GM18907 (cell line): Measurements from ENCODE around the gene PACRGL.
"Not testable (repeated sequence)": the region's sequence is repeated elsewhere in the genome, so short reads cannot be mapped to it uniquely, and the experiment has no call there.

Experiments used
- ATAC-seq: cut with Tn5 transposase; IDR thresholded peaks from one replicate; pipeline ENCODE4 v1.9.1; 2021; ENCODE audit warnings: mild to moderate bottlenecking, moderate library complexity; ENCODE audit not compliant: unreplicated experiment

PACRGL gene

GRCh38 chr4:20723019-20723418 is 22.8 kb downstream of the PACRGL start:
- ATAC-seq: no peak

DNA sequence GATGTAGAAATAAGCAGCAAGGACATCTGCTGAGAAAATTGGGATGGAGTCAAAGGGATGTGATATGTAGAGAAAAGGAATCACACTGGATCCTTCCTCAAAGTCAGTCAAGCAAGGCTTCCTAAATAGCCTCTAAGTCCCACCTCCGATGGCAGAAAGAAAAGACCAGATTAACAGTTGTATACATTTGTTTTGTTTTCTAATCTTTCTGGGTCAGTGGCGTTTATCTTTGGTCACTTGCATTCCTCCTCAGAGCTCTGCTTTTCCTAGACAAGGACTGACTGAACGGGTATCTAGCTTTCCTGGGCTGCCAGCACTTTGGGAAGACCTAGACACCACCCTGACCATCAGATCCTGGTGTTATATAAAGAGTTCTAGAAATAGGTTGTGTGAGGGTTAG is 23.2 kb downstream of the PACRGL start:
- no peak for ATAC-seq

DNA sequence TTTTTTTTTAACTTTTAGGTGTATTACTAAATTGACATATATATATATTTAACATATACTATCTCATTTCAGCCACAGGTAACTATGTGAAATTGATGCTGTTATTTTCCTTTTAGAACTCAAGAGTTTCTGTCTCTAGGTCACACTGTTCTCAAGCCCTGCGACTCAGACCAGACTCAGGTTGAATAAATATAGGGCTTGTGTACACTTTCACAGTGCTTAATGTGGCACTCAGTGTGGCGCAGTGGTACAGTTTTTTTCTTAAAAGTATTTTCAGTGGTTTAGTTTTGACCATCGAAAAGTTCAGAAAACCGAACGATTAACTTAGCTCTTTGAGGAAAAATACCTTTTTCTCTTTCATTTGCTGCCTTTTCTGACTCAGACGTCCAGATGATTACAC is 24.7 kb downstream of the PACRGL start:
- ATAC-seq: peak; percentile 100

- ATAC-seq: no peak
Observed at GRCh38 chr4:20735931-20736330, 35.7 kb downstream of the PACRGL start.

- not testable (repeated sequence) for ATAC-seq
Observed at GRCh38 chr4:20746000-20746399, 45.7 kb downstream of the PACRGL start.

DNA sequence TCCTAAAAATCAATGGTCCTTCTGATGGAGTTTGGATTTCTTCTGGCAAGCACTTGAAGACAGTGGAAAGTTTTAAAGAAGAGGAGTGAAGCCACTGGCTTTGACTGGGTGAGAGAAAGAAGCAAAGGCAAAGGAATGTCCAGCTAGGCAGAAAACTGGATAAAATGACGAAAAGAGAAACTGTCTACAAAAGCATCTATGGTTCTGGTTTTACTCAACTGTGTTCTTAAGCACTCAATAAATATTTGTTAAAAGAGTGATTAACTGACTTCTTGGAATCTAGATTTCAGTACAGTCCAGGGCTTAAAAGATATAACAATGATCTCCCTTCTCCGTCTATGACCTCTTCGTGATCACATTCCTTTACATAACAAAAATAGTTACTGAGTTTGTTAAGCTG is 52.4 kb downstream of the PACRGL start:
- ATAC-seq: no peak

GRCh38 chr4:20754036-20754435 is 53.8 kb downstream of the PACRGL start:
- ATAC-seq: no peak

DNA sequence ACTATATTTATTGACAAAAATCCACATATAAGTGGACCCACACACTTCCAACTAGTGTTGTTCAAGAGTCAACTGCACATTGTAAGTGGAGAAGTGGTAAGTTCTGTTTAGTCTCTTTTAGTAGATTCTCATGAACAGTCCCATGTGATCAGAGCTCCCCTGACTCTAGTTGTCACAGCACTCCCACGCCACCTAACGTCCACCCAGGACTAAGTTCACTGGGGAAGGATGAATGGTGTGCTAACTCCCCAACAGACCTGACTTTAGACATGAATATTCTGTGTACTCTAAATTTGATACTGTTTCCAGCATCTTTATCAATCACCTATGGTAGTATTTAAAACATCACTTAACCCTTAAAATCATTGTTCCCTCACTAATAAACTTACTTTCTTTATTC is 59.8 kb downstream of the PACRGL start:
- ATAC-seq: no peak

GRCh38 chr4:20761382-20761781 is 61.1 kb downstream of the PACRGL start:
- ATAC-seq: no peak

- no peak for ATAC-seq
Observed at GRCh38 chr4:20761826-20762225, 61.6 kb downstream of the PACRGL start.

- no peak for ATAC-seq
Observed at GRCh38 chr4:20764366-20764992, 64.2 kb downstream of the PACRGL start.

GRCh38 chr4:20773144-20773997 is 73.1 kb downstream of the PACRGL start:
- peak; percentile 85 for ATAC-seq

GRCh38 chr4:20778896-20779295 is 78.6 kb downstream of the PACRGL start:
- ATAC-seq: no peak

DNA sequence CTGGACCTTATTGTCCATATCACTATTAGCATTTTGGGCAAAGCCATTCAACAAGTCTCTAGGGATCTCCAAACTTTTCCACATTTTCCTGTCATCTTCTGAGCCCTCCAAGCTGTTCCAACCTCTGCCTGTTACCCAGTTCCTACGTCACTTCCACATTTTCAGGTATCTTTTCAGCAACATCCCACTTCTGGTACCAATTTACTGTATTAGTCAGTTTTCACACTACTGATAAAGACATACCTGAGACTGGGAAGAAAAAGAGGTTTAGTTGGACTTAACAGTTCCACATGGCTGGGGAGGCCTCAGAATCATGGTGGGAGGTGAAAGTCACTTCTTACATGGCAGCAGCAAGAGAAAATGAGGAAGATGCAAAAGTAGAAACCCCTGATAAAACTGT is 82.9 kb downstream of the PACRGL start:
- ATAC-seq: not testable (repeated sequence)

DNA sequence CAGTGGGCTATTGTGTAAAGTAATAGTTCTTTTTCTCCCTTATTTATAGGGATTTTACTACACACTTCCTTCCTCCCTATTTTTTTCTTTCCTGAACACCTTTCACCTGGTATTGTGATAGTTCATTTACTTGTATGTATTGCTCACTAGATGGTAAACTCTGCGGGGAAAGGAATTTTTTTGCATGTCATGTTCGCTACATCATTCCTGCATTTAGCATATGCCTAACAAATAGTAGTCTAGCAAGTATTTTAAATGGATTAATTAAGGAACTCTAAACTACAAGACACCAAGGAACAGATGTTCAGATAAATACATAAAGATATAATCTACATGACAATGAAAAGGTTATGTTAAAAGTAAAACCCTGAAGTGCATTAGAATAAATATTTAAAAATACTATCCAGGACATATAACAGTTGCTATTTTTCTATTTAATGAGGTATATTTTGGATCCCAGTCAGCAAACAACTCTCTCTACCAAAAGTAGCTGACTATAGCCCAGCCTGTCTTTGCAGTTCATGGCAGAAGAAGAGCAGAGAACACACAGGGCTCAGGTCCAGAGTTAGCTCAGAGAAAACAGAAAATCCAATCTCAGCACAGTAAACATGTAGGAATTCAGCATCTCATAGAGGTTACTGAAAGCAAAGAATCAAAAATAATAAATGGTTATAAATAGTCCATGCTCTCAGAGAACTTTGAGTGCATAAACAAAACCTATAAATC is 87.8 kb downstream of the PACRGL start:
- ATAC-seq: no peak
